ENCODE results near the gene NFAM1. TPM values are rescaled to one million over a fixed set of nuclear protein-coding genes. Genes with fewer than 3 reads are reported as not detected.
A peak's percentile ranks its signal among the peaks of the same experiment; 100 is the strongest.

Gene NFAM1
- total RNA-seq, 1 donor from 2014 or later = 0.53 TPM

DNA sequence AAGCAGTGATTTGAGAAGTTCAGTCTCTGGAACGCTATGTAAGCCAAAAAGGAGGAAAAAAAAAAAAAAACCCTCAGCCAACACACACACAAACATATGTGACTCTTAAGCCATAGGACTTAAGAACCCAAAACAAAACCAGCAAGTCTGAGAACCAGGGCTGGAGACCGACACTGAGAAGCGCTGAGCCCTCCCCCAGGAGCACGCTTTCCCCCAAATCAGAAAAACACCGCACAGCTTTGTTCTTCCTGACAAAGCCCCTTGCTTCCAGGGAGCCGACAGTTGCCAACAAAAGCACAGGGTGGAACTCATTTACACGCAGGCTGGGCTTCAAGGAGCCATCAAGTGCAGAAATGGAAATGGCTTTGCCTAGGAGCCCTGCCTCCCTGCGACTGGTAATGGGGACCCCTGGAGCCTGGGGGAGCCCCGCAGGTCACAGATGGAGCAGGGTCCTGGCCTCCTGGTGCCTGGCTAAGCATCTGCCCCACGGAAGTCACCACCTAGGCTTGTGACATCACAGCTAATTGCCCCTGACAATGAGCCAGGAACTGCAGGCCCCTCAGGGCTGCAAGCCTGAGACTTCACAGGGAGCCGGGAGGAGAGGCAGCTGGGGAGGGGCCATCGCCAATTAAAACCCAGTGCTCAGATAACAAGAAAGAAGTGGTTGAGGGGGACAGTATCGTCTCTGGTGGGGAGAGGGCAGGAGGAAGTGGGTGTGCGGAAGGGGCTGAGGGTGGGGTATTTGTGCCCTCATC is 66.9 kb downstream of the NFAM1 start:
- Mint-ChIP-seq H3K4me1 (ENCODE audit: unreplicated experiment) (peaks cover 41% of the 10 kb centered on the region), H3K27me3 (peaks cover 49% of the 10 kb centered on the region), H3K9me3 (no peaks in the 10 kb centered on the region), H3K27ac (peak overlapping the region; percentile 78), H3K4me3 (peak overlapping the region; percentile 75), H3K36me3 (no peaks in the 10 kb centered on the region)
- TF ChIP-seq, protein P1, sequence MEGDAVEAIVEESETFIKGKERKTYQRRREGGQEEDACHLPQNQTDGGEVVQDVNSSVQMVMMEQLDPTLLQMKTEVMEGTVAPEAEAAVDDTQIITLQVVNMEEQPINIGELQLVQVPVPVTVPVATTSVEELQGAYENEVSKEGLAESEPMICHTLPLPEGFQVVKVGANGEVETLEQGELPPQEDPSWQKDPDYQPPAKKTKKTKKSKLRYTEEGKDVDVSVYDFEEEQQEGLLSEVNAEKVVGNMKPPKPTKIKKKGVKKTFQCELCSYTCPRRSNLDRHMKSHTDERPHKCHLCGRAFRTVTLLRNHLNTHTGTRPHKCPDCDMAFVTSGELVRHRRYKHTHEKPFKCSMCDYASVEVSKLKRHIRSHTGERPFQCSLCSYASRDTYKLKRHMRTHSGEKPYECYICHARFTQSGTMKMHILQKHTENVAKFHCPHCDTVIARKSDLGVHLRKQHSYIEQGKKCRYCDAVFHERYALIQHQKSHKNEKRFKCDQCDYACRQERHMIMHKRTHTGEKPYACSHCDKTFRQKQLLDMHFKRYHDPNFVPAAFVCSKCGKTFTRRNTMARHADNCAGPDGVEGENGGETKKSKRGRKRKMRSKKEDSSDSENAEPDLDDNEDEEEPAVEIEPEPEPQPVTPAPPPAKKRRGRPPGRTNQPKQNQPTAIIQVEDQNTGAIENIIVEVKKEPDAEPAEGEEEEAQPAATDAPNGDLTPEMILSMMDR (conservative IDR thresholded peaks at IDR 0.05) = no peak
- DNase-seq (ENCODE audit: extremely low spot score, unreplicated experiment) = no peak

DNA sequence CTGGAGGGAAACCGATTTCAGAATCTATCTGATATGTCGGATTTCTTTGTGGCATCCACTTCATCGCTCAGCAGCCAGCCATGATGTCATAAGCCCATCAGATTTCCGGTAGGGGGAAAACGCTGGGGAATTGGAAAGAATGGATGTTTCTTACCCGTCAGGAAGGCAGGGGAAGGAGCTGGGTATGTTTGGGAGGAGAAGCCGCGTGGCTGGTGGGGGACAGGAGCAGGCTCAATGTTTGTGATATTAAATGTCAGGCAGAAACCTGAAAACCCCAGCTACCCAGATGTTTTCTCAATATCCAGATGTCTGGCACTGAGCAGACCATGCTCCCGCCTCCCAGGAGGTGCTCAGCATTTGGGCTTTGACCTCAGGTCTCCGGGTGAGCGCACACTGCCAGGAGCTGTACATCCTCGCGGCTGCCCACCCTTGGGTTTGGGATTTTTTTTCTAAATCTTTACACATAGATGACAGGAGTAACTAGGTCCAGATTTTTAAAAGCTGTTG is 67.5 kb downstream of the NFAM1 start:
- Mint-ChIP-seq H3K4me3 (peak overlapping the region; percentile 75), H3K27ac (peak overlapping the region; percentile 78), H3K9me3 (no peaks in the 10 kb centered on the region), H3K4me1 (ENCODE audit: unreplicated experiment) (peaks cover 39% of the 10 kb centered on the region), H3K36me3 (no peaks in the 10 kb centered on the region), H3K27me3 (peaks cover 52% of the 10 kb centered on the region)
- no peak for DNase-seq (ENCODE audit: extremely low spot score, unreplicated experiment)
- TF ChIP-seq, protein P1 (conservative IDR thresholded peaks at IDR 0.05) = no peak

DNA sequence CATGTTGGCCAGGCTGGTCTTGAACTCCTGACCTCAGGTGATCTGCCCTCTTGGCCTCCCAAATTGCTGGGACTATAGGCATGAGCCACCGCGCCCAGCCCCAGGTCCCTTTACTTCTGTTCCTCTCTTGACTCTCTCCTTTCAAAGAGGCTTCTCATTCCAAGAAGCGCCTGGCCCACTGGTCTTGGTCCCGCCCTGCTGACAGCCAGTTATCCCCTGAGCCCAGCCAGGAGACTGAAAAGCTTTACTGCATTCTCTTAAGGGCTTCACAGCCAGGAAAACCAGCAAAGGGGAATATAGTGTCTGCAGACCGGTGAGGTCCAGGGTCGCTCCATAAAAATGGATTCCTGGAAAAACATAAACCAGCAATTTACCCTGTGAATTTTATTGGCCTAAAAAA is 68.3 kb downstream of the NFAM1 start:
- H3K4me3 Mint-ChIP-seq = peak overlapping the region; percentile 49
- DNase-seq (ENCODE audit: extremely low spot score, unreplicated experiment) = no peak
- H3K27me3 Mint-ChIP-seq = peaks cover 47% of the 10 kb centered on the region
- H3K36me3 Mint-ChIP-seq = no peaks in the 10 kb centered on the region
- H3K27ac Mint-ChIP-seq = no peak overlapping the region
- H3K9me3 Mint-ChIP-seq = no peaks in the 10 kb centered on the region
- TF ChIP-seq, protein P1 (conservative IDR thresholded peaks at IDR 0.05) = no peak
- H3K4me1 Mint-ChIP-seq (ENCODE audit: unreplicated experiment) = peaks cover 34% of the 10 kb centered on the region

DNA sequence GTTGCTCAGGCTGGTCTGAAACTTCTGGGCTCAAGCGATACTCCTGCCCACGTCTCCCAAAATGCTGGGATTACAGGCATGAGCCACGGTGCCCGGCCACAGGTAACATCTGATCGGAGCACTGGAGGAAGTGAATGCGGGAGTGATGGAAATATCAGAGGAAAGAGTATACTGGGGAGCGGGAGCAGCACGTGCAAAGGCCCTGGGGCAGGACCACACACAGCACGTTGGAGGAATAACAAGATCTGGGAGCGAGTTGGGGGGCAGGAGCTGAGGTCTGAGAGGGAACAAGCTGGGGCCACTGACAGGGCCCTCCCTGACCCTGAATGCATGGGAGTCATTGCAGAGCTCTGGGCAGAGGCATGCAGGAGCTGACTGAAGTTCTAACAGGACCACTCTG is 70.7 kb downstream of the NFAM1 start:
- TF ChIP-seq, protein P1 (conservative IDR thresholded peaks at IDR 0.05) = no peak
- H3K4me3 Mint-ChIP-seq = no peak overlapping the region
- no peak for DNase-seq (ENCODE audit: extremely low spot score, unreplicated experiment)
- H3K4me1 Mint-ChIP-seq (ENCODE audit: unreplicated experiment) = peaks cover 29% of the 10 kb centered on the region
- no peaks in the 10 kb centered on the region for H3K36me3 Mint-ChIP-seq
- H3K9me3 Mint-ChIP-seq = no peaks in the 10 kb centered on the region
- H3K27me3 Mint-ChIP-seq = peaks cover 32% of the 10 kb centered on the region
- H3K27ac Mint-ChIP-seq = no peak overlapping the region

DNA sequence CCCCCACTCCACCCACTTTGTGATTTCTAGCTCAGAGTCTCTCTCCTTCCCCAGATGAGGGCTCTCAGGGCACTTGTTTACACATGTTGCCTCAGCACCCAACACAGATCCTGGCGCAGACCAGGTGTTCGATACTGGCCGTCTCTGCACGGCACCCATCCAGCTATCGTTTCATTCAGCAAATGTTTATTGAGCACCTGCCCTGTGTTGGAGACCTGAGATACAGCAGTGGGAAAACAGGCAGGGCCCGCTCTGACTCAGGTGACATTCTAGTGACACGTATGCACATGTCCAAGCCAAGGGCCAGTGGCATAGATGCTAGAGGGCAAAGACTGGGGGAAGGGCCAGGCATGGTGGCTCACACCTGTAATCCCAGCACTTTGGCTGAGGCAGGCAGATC is 71.9 kb downstream of the NFAM1 start:
- Mint-ChIP-seq H3K27me3 (peaks cover 25% of the 10 kb centered on the region), H3K4me3 (no peak overlapping the region), H3K36me3 (no peaks in the 10 kb centered on the region), H3K27ac (no peak overlapping the region), H3K9me3 (no peaks in the 10 kb centered on the region), H3K4me1 (ENCODE audit: unreplicated experiment) (peaks cover 20% of the 10 kb centered on the region)
- TF ChIP-seq, protein P1 (conservative IDR thresholded peaks at IDR 0.05) = no peak
- no peak for DNase-seq (ENCODE audit: extremely low spot score, unreplicated experiment)

All from type B pancreatic cell (in vitro differentiated cells).